ELR (cell line): ENCODE data around the gene HIVEP3.

ENCODE experiments used
- DNase-seq: peaks from one replicate; pipeline ENCODE4 v3.0.0-alpha.2; 2015; ENCODE audit warnings: low read depth

HIVEP3 gene

DNA sequence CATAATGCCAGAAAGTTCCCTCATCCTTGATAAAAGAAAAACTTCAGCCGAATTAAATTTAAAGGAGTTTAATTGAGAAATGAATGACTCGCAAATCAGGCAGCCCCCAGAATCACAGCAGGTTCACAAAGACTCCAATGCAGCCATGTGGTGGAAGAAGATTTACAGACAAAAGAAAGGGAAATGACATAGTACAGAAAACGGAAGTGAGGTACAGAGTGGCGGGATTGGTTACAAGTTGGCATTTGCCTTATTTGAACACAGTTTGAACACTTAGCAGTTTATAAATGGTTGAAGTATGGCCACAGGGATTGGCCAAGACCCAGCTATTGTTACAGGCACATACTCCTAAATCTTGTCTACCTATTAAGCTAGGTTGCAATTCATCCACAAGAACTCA lies 46.6 kb downstream of the HIVEP3 start:
- no peak for DNase-seq

DNA sequence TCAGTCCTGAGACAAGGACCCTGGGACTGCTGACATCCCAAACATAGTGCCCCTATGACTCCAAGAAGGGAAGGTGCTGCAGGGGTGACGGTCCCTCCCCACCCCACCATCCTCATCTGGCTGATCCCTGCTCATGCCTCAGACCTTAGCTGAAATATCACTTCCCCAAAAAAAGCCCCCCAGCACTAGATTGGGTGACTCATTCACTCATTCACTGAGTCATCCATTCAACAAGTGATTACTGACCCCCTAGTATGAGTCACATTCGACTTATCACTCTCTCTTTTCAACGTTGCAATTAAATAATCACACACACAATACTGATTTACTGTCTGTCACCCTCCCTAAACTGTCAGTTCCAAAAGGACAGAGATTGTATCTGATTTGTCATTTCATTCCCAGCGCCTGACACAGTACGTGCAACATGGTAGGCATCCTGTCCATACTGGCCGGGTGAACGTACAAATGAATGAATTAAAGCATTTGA lies 48.6 kb downstream of the HIVEP3 start:
- peak; percentile 94 for DNase-seq

DNA sequence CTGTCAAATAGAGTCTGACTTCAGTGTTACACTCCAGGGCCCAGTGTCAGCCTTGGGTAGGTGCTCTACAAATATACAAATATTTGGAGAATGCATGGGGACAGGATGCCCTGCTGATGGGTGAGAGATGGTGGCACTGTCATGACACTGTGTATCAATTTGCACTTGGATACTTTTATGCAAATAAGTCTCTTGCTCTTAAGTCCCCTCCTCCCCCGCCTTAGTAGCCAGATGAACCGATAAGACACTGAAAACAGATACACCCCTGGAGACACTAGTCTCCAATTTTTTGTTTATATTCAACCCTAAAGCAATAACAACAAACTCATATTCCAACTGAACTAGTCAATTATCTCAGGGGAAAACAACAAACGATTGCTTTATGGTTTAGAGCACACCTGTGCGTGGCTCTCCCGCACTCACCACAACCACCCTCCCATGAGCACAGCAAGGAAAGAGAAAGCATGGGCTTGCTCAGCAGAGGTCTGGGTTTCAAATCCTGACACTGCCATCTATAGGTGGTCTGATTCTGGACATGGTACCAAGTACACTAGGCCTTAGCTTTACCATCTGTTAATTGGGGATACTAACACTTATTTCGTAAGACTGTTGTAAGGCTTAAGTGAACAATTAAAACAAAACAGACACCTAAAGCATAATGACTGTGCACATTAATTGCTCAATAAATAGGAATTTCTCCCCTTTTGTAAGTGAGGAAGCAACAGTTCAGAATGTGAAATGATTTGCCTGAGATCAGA lies 50.3 kb downstream of the HIVEP3 start:
- DNase-seq: peak; percentile 24

DNA sequence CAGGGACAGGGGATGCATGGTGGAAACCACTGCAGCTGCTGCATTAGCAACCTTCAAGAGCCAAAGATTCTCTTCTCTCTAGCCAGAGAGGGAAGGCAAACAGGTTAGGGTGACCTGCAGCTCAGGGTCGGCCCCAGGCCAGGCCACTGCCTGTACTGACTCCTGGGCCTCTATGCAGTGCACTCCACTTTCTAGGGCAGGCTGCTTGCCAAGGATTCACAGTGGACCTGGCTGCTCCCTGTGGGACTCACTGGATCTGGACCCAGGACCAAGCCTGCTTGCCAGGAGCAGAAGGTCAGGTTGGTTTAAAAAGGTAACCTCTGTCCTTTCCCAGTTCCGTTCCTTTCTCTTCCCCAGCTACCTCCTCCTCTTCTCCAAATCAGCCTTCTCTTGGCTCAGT lies 52.4 kb downstream of the HIVEP3 start:
- DNase-seq: no peak

DNA sequence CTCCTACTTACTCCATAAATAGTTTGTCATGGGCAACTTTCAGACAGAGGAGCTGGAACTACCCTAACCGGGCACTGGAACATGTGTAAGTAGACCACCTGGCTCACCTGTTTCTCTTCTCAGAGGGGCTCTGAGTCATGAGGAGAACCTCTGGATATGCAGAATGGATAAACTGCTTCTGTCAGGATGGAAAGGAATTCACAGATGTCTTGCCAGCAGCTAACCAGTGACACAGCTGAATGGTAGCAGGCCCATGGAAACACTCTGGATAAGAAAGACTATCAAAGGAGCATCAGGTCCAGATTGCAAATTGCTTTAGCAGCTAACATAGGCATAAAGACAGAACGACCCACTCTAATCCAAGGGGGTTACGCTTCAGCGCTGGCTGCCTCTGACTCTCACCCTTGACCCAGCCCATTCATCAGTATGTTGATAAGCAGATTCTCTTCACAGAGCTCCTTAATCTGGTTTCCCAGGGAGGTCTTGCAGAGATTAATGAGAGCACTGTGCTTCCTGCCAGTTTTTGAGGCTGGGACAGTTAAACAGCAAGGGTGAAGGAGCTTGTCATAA lies 54.2 kb downstream of the HIVEP3 start:
- no peak for DNase-seq

DNA sequence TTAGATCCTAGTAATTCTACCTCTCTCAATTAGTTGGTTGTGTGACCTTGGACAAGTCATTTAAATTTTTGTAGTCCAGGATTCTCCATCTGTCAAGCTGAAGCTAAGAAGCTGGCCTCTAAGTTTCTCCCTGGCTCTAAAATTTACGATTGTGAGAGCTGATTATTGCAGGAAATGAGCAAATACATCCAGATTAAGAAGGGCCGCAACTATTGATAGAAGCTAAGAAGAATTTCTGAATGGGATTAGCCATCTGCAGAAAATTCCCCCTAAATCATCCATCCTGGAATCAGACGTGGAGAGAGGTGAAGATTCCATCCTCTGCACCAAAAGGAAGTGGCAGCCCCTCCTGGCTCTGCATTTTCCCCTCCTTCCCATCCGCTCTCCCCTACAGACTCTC lies 55.0 kb downstream of the HIVEP3 start:
- DNase-seq: no peak

DNA sequence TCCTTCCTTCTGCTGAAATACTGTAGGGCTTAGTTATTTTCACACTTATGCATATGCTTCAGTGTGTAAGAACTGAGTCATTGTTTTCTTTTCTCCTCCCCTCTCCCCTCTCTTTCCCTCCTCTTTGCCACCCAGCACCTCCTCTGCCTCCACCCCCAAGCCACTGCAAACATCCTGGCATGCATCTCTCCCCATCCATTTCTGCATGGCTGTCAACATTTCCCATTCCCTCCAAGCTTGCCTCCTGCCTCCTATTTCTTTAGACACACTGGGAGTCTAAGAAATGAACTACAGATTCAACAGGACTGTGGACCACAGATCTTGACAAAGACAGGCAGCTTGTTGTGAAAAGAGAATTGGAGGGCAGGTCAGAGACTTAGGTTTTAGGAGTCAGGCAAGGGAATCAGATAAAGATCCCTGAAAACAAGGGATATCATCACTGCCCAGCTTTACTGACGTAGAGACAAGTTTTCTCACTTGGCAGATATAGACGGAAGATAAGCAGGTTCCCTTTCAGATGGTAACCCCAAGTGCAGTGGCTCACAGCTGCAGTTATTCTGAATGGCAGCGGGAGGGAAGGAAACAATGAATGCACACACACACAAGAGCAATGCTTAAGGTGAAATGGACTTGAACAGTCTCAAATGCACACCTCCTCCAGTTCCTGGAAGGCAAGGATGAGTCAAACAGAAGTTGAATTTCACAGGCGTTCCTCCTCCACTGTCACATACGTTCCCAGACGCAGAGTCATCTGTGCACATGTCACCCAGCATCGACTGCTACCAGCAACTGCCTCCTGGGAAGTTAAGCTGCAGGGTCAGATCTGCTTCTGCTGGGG lies 56.1 kb downstream of the HIVEP3 start:
- peak; percentile 94 for DNase-seq

- peak; percentile 57 for DNase-seq
Measured at GRCh38 chr1:41861535-41862383, 57.0 kb downstream of the HIVEP3 start.

GRCh38 chr1:41860771-41861170 lies 58.0 kb downstream of the HIVEP3 start:
- DNase-seq: no peak

DNA sequence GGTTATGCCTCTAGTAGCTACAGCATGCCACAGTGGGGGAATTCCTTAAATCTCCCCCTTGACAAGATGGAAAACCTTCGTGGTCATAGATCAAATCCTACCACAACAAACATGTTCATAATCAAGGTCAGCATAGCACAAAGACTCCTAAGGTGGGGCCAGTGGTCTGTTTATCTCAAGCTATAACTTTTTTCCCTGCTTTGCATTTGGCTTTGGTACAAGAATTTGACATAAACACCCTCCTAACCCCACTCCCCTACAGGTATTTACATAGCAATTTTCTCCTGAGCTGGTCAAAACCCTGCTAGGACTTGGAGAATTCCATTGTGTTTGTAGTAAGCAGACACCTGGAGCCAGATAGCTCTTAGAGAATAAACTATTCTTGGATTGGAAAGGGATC lies 58.5 kb downstream of the HIVEP3 start:
- no peak for DNase-seq

GRCh38 chr1:41859686-41860085 lies 59.0 kb downstream of the HIVEP3 start:
- no peak for DNase-seq

DNA sequence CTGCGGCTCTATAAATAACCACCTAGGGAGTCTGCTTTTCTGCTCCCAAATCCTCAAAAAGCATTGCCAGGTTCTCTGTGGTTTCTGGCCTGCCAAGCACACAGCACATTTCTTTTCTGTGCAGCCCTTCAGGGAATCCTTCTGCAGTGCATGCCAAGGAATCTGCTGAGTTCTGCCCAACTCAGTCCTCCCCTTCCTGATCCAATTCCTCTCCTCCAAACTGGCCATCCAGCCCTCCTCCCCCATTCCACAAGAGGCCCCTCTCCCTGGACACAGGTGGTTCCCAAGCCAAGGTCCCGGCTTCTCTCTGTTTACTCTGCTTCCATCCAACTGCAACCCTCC lies 61.8 kb downstream of the HIVEP3 start:
- no peak for DNase-seq

- DNase-seq: no peak
Measured at GRCh38 chr1:41856151-41856943, 62.4 kb downstream of the HIVEP3 start.

GRCh38 chr1:41855713-41856112 lies 63.0 kb downstream of the HIVEP3 start:
- no peak for DNase-seq

DNA sequence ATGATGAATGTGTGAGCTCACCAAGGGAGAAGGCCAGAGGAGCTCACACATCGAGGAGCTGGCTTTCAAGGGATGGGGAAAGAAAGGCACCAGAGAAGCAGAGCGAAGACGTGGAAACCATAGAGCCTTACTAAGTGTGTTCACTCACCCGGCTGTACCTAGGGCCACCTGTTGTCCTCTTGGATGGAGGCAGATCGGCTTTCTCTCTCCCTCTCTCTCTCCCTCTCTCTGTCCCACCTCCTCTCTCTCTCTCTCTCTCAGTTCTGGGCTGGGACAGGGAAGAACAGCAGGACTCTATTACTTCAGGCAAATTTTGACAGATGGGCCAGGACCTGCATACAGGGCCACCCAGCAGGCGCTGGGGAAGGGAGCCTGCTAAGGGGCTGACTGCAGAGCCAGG lies 64.8 kb downstream of the HIVEP3 start:
- no peak for DNase-seq

DNA sequence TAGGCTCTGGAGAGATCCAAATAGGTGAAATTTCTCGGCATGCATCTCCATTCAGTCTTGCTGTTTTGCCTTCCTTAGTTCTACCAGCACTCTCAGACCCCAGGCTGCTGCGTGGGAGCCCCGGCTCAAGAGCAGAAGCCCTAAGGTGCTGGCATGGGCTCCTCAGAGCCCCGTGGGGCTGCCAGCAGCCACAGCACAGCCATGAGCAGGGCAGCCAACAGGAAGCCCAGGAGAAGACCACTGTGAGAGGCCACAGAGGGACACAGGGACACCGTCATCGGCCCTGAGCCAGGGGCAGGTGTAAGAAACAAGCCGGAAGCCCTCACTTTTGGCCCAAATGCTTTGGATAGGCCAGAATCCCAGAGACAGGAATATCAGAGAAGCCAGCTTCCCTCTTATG lies 66.6 kb downstream of the HIVEP3 start:
- no peak for DNase-seq

DNA sequence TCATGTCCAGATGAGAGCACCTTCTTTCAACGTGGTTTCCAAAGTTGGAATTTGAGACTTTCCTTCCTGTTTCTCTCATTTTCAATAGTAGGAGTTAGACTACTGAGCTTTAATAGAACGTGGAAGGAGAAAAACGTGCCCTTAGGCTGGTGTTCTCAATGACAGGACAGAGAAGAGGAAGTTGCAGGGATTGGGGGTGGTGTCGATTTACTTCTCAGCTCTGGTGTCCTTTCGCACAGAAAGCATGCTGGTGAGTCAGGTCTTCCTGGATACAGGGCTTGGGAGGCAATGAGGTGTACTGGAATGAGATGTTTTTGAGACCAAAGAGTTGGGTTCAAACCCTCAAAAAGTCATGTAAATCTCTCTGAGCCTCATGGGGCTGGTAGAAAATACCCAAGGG lies 67.1 kb downstream of the HIVEP3 start:
- peak; percentile 91 for DNase-seq

DNA sequence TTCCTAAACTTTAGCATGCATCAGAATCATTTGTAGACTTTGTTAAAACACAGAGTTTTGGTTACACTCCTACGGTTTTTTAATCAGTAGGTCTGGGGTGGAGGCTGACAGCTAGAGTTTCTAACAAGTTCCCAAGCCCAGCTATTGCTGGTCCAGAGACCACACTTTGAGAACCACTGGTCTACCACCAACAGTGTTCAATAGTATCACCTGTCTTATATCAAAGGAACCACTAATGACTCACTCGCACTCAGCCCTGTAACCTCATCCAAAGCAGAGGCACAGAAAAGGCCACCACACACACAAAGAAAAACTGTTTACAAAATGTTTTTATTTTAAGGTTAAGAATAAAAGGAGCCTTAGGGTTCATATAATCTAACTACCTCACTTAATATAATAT lies 68.7 kb downstream of the HIVEP3 start:
- no peak for DNase-seq

GRCh38 chr1:41849211-41849759 lies 69.4 kb downstream of the HIVEP3 start:
- no peak for DNase-seq

DNA sequence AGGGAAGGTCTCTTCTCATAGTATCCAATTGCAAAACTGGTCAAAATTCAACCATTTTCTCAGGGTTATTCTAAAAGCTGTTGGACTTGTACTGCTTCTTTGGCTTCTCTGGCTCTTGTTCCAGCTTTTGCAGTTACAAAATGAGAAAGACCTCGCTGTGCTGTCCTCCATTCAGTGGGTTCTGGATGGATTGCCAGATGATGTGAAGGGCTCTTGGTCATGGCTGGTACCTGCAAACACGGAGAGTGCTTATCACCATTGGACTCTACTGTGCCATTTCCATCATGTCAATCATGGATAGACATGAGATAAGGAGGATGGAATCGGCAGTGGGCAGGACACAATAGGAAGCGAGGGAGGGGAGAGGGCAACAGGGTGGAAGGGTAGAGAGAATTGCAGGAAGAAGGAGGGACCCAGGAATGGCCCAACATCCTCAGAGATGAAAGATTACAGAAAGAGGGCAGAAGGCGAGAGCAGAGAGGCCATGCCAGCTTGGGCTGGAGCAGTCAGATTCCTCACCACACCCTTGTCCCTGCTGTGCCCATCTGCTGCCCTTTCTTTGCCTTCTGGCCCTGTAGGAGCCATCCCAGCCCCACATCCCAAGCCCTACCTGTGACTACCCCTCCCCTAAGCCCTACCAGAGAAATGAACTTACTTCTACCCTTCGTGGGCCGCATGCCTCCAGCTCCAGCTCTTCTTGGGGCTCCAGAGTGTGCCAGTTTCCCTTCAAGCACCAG lies 70.3 kb downstream of the HIVEP3 start:
- no peak for DNase-seq
